ENCODE data around the gene C1QTNF8.
"Not testable (repeated sequence)": the region's sequence is repeated elsewhere in the genome, so short reads cannot be mapped to it uniquely, and the experiment has no call there.

Gene C1QTNF8

DNA sequence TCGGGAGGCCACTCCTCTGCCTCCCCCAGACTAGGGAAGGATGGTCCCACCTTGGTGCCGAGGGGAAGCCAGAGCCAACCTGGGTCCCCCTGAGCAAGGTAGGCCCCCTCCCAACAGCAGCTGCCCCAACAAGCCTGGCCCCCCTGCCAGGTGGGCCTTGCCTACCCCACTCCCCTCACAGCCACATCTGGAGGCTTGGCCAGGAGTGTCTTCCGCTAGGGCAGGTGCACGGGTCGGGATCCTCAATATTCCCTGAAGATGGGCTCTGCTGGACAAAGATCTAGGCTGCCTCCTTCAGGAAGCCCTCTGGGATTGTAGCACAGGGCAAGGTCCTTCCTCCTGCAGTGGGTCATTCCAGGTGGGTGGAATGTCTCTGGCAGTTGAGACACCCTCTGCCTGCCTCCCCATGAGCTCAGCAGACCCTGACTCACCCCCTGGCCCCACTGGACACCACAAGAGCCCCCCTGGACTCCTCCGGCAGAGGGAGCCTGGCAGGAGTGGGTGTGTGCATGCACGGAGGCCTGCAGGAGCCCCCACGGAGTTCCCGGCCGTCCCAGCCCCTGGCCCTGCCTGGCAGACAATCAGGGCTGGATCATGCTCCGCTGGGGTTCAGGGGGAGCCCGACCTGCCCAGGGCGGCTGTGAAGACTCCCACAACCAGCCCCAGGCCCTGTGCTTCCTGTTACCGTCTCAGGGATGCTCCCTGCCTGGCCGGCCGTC lies 435 bp downstream of the C1QTNF8 start:
- FAIRE-seq (no peak), DNase-seq (ENCODE audit: insufficient read length, low spot score) (no peak)

DNA sequence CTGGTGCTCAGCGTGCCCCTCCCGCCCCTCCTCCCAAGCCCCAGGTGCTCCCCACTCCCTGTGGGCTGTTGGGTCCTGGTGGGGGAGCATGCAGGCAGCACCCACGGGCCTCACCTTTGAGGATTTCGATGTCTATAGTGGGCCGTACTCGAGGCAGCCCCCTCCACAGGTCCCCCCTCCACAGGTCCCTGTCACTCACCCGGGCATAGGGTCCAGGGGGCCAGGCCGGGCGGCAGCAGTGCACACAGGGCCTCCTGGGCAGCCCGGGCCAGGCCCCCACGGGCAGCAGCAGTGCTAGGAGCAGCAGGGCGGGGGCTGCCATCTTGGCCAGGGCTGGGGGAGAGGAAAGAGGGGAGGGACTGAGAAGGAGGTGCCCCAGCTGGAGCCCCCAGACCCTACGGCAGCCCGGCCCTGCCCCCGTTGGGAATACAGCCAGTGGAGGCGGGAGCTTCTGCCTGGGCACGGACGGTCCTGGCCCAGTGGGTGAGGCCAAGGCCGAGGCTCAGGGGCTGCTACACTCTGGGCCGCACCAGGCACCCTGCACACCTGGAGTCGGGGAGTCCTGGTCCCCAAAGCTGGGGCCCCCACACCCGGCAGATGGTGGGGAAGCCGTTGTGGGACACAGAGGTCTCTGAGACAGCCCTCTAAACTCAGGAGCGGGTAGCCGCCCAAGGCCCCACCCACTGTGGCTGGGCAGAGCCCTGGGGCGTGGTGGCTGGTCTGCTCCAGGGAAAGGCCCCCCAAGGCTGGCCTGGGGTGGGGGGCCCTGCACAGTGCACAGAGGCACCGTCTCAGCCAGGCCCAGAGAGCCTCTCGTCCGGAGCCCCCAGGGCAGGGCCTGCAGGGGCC lies 1.2 kb downstream of the C1QTNF8 start:
- no peak for DNase-seq (ENCODE audit: insufficient read length, low spot score)
- no peak for FAIRE-seq

DNA sequence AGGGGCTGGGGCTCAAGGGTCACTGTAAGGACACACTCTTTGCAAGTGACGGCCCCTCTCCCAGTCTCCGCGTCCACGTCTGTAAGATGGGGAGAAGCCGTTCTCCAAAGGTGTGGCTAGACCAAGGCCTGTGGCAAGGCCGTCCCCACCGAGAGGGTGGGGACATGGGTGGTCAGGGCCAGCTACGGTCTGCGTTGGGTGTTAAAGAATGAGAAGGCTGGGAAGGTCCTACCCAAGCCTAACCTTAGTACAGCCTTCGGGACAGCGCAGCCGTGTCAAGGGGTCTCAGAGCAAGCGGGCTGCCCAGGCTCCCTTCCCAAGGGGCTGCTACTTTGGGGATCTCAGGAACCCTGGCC lies 1.9 kb downstream of the C1QTNF8 start:
- peak; percentile 41 for DNase-seq (ENCODE audit: insufficient read length, low spot score)

DNA sequence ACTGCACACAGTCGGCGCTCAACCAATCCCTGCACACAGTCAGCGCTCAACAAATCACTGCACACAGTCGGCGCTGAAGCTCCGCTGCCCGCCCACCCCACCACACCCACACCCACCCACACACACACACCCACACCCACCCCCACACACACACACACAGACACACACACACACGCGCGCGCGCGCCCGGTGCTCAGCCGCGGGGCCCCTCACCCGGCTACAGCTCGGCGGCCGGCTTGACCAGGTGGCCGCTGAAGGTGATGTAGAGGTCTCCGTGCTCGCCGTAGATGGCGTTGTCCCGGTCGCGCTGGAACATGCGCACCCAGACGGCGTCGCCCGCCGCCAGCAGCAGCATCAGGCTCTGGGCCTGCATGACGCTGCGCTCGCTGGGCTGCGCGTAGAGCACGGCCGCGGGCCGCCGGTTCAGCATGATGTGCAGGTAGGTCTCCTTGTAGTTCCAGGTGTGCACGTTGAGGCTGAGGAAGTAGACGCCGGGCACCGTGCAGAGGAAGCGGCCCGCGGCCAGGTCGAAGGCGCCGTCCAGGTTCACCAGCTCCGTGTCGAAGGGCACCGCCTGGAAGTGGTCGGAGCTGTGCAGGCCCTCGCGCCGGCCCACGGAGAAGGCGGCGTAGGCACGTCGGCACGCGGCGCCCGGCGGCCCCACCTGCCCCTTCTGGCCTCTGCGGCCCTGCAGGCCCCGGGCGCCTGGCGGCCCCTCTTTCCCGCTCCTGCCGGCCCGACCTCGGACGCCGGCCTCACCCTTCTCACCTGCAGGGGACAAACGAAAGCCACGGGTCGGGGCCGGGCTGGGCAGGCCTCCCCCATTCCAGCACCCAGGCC lies 2.5 kb downstream of the C1QTNF8 start:
- FAIRE-seq (no peak), DNase-seq (ENCODE audit: insufficient read length, low spot score) (no peak)

More for the DNA sequence above, 1.9 kb downstream of the C1QTNF8 start:
- no peak for FAIRE-seq

DNA sequence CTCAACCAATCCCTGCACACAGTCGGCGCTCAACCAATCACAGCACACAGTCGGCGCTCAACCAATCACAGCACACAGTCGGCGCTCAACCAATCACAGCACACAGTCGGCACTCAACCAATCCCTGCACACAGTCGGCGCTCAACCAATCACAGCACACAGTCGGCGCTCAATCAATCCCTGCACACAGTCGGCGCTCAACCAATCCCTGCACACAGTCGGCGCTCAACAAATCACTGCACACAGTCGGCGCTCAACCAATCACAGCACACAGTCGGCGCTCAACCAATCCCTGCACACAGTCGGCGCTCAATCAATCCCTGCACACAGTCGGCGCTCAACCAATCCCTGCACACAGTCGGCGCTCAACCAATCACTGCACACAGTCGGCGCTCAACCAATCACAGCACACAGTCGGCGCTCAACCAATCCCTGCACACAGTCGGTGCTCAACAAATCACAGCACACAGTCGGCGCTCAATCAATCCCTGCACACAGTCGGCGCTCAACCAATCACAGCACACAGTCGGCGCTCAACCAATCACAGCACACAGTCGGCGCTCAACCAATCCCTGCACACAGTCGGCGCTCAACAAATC lies 3.3 kb downstream of the C1QTNF8 start:
- FAIRE-seq: not testable (repeated sequence)

DNA sequence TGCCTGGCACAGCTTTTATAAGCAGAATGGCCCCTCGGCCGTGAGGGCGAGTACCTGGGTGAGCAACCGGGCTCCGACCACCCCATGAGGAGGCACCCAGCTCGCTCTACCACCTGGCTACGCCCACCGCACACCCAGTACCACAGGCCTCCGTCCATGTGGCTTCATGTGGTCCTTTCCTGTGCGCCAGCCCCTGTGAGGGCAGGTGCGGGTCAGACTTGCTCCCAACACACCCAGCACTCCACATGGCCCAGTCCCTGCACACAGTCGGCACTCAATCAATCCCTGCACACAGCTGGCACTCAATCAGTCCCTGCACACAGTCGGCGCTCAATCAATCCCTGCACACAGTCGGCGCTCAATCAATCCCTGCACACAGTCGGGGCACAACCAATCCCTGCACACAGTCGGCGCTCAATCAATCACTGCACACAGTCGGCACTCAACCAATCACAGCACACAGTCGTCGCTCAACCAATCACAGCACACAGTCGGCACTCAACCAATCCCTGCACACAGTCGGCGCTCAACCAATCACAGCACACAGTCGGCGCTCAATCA lies 4.0 kb downstream of the C1QTNF8 start:
- peak; percentile 74 for FAIRE-seq
- DNase-seq (ENCODE audit: insufficient read length, low spot score): no peak

More for the DNA sequence above, 3.3 kb downstream of the C1QTNF8 start:
- not testable (repeated sequence) for DNase-seq (ENCODE audit: insufficient read length, low spot score)

DNA sequence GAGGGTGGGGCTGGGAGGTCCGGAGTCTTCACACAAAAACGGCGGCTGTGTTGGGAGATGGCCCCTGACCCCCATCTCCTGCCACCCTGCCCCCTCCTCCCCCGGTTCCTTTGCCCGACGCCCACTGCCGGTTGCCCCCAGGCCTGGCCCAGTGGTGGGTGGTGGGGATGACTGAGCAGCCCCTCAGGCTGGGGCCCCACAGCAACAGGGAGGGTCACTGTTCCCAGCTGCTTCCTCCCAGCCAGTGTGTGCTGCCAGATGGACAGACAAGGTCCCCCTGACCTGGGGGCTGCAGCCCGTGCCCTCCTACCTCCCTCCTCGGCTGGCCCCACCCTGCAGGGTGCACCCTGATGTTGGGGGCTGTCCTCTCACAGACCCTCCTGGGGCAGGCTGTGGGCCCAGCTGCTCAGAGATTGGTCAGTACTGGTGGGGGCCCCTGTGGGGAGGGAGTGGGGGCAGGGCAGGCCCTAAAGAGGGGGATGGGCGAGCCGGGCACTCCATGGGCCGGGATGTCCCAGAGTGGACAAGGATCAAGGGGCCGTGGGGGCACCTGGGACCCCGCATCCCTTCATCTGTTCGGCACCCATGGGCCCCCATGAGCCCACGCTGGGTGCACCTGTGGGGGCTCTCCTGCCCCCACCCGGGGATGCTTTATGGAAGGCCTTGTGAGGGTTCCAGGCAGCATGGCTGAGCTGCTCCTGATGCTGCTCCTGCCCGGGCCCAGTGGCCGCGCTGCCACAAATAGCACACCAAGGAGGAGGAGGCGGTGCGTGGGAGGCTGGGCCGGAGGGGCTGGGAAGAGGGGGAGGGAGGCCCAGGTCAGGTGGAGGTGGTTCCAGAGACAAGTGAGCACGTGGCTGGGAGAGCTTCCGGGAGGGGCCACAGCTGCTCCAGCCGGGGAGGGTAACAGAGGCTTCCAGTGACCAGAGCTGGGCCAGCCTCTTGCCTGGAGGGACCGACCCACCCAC lies 5.1 kb downstream of the C1QTNF8 start:
- FAIRE-seq: no peak

DNA sequence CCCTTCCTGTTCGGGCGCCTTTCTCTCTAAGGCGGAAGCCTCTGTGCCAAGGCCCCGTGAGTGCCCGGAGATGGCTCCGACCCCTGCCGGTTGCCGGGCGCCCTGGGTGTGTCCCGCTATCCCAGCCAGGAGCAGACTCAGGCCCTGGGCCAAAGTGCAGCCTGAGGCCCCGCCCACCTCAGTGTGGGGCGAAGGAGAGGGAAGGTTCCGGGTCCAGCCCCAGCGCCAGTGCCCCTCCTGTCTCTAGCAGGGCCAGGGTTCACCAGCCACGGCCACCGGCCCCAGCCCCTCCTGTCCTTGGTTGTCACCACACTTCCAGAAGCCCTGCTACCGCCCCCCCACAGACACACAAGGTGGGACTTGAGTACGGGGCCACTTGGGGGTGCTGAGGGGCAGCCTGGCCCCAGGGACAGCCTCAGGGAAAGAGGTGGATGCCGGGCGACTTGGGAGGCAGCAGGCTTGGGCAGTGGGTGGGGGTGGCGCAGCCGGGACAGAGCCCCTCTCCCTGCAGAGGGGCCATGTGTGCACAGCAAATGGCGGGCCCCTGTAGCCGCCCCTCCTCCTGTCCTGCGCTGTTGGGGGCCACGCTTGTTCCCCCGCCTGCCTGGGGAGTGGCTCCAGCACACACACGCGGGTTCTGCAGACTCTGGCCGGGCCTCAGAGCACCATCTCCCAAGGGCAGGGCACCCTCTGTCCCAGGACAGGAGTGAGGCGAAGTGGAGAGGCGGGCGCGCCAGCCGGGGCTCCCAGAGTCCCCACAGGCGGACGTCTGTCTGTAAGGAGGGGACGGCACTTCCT lies 6.0 kb downstream of the C1QTNF8 start:
- DNase-seq (ENCODE audit: insufficient read length, low spot score) (no peak), FAIRE-seq (no peak)

More for the DNA sequence above, 5.1 kb downstream of the C1QTNF8 start:
- no peak for DNase-seq (ENCODE audit: insufficient read length, low spot score)

DNA sequence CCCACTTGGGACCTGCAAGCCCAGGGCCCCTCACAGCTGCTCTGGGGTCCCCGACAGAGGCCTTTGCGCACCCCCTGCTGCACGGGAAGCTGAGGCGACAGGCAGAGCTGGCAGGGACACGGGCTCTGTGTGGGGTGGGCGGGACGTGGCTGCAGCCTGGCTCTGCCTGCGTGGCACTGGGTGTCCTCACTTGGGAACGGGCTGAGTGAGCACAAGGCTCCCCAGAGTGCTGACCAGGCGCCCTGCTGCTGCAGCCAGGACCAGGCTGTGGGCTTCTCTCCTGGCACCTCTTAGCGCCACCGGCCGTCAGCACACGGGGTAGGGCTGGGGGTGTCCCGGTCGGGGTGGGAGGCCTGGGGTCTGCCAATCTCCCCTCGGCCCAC lies 6.6 kb downstream of the C1QTNF8 start:
- FAIRE-seq (no peak), DNase-seq (ENCODE audit: insufficient read length, low spot score) (no peak)

DNA sequence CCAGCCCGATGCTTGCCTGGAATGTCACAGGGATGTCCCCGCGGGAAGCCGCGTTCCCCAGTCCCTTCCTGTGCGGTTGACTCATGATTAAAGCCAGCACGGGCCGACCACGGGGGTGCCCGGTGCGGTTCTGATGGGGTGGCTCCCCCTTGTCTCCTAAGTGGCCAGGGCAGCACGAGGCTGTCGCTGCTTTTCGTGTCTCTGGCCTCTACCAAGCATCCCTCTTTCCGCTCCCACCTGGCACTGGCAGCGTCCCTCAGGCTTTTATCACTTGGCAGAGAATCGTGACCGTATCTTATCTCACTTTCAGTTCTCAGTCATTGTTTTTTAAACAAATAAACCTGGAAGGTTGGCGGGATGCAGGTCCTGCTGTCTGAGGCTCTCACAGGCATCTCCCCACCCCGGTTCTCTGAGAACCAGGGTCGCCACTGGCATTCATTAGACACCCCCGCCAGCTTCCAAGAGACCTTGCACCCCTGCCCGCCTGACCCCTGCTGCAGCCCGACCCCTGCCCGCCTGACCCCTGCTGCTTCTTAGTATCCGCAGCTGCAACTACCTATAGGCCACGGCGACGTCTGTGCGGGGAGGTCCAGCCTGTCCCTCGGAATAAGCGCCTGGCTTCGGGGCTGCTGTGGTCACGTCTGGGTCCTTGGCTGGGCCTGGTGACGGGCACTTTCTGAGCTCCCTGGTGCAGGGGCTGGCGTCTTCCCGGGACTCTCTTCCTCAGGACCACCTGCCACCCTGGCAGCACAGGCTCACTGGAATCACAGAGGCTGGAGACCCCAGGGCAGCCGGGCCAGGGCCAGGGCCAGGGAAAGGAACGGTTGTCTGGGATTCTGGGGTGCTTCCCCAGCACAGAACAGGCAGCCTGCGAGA lies 7.5 kb downstream of the C1QTNF8 start:
- DNase-seq (ENCODE audit: insufficient read length, low spot score): no peak
- FAIRE-seq: no peak

DNA sequence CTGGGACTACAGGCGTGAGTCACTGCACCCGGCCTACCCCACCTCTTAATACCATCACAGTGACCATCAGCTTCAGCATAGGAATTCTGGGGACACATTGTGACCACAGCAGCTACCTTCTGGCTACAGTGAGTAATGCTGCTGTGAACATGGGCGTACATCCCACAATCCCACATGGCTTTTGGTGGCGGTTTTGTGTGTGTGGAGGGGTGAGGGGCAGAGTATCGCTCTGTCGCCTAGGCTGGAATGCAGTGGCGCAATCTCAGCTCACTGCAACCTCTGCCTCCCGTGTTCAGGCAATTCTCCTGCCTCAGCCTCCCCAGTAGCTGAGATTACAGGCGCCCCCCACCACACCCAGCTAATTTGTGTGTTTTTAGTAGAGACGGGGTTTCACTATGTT lies 9.6 kb downstream of the C1QTNF8 start:
- not testable (repeated sequence) for FAIRE-seq

DNA sequence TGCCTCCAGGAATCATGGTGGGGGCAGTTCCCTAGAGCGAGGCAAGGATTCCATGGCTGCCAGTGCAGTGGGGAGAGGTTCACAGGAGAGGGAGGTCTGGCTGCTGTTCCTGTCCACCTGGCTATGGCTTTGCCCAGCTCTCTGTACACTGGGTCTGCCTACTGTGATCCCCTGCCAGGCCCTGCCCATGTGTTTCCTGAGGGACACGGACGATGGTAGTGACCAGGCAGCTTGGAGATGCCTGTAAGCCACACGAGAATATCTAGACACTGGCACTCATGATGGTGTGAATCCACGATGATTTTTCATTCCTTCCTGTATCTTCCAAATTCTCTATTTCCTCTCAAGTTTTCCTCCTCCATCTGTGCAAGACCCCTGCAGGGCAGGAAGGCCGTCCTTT lies 11.1 kb downstream of the C1QTNF8 start:
- FAIRE-seq: no peak
- DNase-seq (ENCODE audit: insufficient read length, low spot score): no peak

More for the DNA sequence above, 9.6 kb downstream of the C1QTNF8 start:
- DNase-seq (ENCODE audit: insufficient read length, low spot score): not testable (repeated sequence)

DNA sequence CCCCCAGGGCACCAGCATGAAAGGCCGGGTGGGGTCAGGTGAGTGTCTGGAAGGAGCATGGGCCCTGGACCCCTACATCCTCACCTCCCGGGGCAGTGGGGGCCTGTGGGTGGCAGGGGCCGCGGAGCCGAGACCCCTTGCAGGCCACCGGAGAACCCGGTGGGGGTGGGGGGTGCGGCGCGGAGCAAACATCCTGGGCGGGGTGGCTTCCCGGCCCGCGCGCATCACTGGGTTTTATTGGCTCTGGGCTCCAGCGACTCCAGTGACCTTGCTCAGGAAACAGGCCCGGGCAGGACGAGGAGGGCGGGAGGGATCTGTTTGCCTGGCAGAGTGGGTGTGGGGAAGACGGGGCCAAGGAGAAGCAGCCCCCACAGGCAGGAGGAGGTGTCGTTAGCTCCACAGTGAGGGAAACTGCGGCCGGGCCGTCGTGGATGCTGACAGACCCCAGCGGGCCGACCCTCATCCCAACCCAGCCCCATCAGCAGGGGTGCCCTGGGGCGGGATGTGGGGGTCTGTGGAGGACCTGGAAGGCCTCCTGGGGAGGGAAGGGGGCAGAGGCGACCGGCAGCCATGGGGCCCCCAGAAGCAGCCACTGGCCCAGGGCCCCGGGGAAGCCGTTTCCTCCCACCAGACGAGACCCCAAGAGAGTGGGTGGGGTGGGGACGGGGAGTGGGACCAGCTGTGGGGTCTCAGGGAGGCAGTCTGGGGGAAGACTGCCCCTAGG lies 12.9 kb downstream of the C1QTNF8 start:
- peak; percentile 58 for DNase-seq (ENCODE audit: insufficient read length, low spot score)
- peak; percentile 84 for FAIRE-seq

DNA sequence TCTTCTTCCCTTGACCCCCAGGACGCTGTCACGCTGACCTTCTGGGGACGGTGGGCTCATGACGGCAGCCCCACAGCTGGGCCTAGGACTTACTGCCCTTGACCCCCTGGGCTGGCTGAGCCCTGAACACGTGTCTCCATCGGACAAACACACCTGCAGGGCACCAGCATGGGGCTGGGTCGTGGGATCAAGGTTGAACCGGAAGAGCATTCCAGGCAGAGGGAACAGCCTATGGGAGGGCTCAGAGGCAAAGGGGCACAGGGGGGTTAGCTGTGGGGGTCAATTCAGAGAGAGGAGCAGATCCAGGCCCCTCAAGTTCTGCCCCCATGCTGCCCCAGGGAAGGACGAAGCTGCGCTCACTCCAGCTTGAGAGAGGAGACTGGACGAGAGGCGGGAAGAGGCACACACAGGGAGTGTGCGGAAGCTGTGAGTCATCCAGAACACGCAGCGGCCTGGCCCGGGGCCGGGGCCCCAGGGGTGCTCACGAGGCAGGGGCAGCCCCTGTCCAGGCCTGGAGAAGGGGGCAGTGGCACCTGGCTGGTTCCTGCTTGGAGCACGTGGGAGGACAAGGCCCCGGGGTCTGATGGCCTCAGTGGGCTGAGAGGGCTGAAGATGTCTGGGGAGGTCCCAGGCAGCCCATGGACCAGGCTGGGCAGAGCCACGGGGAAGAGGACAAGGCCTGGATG lies 13.6 kb downstream of the C1QTNF8 start:
- FAIRE-seq (peak; percentile 81), DNase-seq (ENCODE audit: insufficient read length, low spot score) (peak; percentile 81)

DNA sequence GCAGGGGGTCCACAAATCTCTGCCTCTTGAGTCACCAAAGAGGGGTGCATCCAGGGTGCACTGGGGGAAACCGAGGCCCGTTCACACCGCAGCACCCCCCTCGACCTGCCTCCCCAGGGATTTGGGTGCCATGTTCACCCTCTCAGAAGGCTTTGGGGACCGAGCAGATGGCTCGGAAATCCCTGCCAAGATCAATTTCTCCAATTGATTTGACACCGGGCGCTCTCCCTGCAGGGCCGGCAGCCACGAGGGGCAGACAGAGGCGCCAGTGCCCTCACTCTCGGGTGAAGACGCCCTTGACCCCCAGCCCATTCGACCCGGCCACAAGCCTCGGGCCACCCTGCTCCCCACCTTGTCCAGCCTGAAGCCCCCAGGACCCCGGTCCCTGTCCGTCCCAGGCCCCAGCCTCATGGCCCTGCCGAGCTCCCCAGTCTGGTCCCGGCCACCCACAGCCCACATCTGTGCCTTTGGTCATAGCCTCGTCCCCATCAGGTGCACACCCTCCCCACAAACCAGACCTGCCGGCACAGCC lies 14.2 kb downstream of the C1QTNF8 start:
- DNase-seq (ENCODE audit: insufficient read length, low spot score): no peak
- FAIRE-seq: no peak
